GM23338 (cell line): Measurements from ENCODE around the gene MOB3B. TPM values are rescaled to one million over a fixed set of nuclear protein-coding genes. Genes with fewer than 3 reads are reported as not detected.

Experiments used
- ATAC-seq: fragments of 200-7000 bp; cut with Tn5 transposase; 3 replicates; pipeline ENCODE4 v1.9.1; 2020
- DNase-seq: peaks from one replicate; pipeline ENCODE4 v3.0.0-alpha.2; 2015; ENCODE audit warnings: low spot score
- H2AFZ ChIP-seq: fragments of 200-600 bp; sonication (generic); 2 replicates; pipeline ENCODE4 v1.8.0; 2016; ENCODE audit warnings: antibody characterized with exemption, mild to moderate bottlenecking, moderate library complexity
- H3F3A ChIP-seq: fragments of 200-600 bp; sonication (generic); replicated peaks from 2 replicates; pipeline ENCODE4 v1.8.0; 2017; ENCODE audit warnings: antibody characterized with exemption, mixed run types, low read depth
- H3K27ac ChIP-seq: fragments of 200-600 bp; sonication (generic); 2 replicates; pipeline ENCODE4 v1.6.1; 2016; ENCODE audit warnings: low read depth
- H3K27me3 ChIP-seq: fragments of 200-600 bp; sonication (generic); 2 replicates; pipeline ENCODE4 v1.8.0; 2016; ENCODE audit warnings: mild to moderate bottlenecking, mixed run types, moderate library complexity; ENCODE audit not compliant: insufficient read depth
- H3K36me3 ChIP-seq: fragments of 200-600 bp; sonication (generic); 2 replicates; pipeline ENCODE4 v1.8.0; 2016; ENCODE audit warnings: mild to moderate bottlenecking; ENCODE audit not compliant: insufficient read depth
- H3K4me1 ChIP-seq: fragments of 200-600 bp; sonication (generic); 2 replicates; pipeline ENCODE4 v1.8.0; 2016; ENCODE audit warnings: mild to moderate bottlenecking, moderate library complexity; ENCODE audit not compliant: insufficient read depth
- H3K4me2 ChIP-seq: fragments of 200-600 bp; sonication (generic); 2 replicates; pipeline ENCODE4 v1.7.1; 2017; ENCODE audit warnings: mixed run types
- H3K4me3 ChIP-seq: fragments of 200-600 bp; sonication (generic); 2 replicates; pipeline ENCODE4 v1.6.1; 2016; ENCODE audit warnings: mixed run types
- H3K79me2 ChIP-seq: fragments of 200-600 bp; sonication (generic); replicated peaks from 2 replicates; pipeline ENCODE4 v1.8.0; 2017; ENCODE audit warnings: mild to moderate bottlenecking; ENCODE audit not compliant: insufficient read depth
- H3K9me2 ChIP-seq: fragments of 200-600 bp; sonication (generic); 2 replicates; pipeline ENCODE4 v1.8.0; 2017; ENCODE audit not compliant: insufficient read depth
- H4K20me1 ChIP-seq: fragments of 200-600 bp; sonication (generic); replicated peaks from 2 replicates; pipeline ENCODE4 v1.8.0; 2017; ENCODE audit warnings: mild to moderate bottlenecking; ENCODE audit not compliant: insufficient read depth
- H3K27ac Mint-ChIP-seq: 2 replicates; pipeline ENCODE4 v1.8.0; 2020; ENCODE audit warnings: inconsistent platforms, mild to moderate bottlenecking, moderate library complexity, mixed read lengths
- H3K27me3 Mint-ChIP-seq: 3 replicates; pipeline ENCODE4 v1.8.0; 2022; ENCODE audit warnings: low read depth, mild to moderate bottlenecking, moderate library complexity, mixed read lengths, inconsistent platforms; ENCODE audit not compliant: insufficient read depth, poor library complexity
- H3K36me3 Mint-ChIP-seq: 3 replicates; pipeline ENCODE4 v1.8.0; 2021; ENCODE audit warnings: low read depth, mild to moderate bottlenecking, inconsistent platforms, moderate library complexity, mixed read lengths
- H3K4me1 Mint-ChIP-seq: 3 replicates; pipeline ENCODE4 v1.8.0; 2020; ENCODE audit warnings: mild to moderate bottlenecking, inconsistent platforms, mixed read lengths
- H3K4me3 Mint-ChIP-seq: 3 replicates; pipeline ENCODE4 v1.8.0; 2021; ENCODE audit warnings: moderate library complexity, mild to moderate bottlenecking, inconsistent platforms, mixed read lengths
- H3K9me3 Mint-ChIP-seq: 3 replicates; pipeline ENCODE4 v1.8.0; 2020; ENCODE audit warnings: moderate library complexity, mild to moderate bottlenecking, inconsistent platforms, mixed read lengths
- CREB1 ChIP-seq: fragments of 250-450 bp; sonication (Bioruptor Pico); IDR thresholded peaks from 2 replicates; pipeline ENCODE4 v1.5.0; 2020; ENCODE audit warnings: low read depth, mild to moderate bottlenecking, moderate library complexity
- EZH2 ChIP-seq: fragments of 200-600 bp; sonication (generic); IDR thresholded peaks from one replicate; pipeline ENCODE4 v1.8.0; 2017; ENCODE audit warnings: antibody characterized with exemption, mild to moderate bottlenecking, low read depth; ENCODE audit not compliant: unreplicated experiment
- EZH2phosphoT487 ChIP-seq: fragments of 200-600 bp; sonication (generic); IDR thresholded peaks from one replicate; pipeline ENCODE4 v1.8.1; 2018; ENCODE audit warnings: antibody characterized with exemption; ENCODE audit not compliant: unreplicated experiment
- NANOG ChIP-seq: IDR thresholded peaks from 2 replicates; pipeline ENCODE4 v1.6.1; 2016; ENCODE audit warnings: antibody characterized with exemption, borderline replicate concordance
- POLR2AphosphoS5 ChIP-seq: IDR thresholded peaks from 2 replicates; pipeline ENCODE4 v1.6.1; 2016; ENCODE audit warnings: antibody characterized with exemption, low read depth
- STAT1 ChIP-seq: IDR thresholded peaks from one replicate; pipeline ENCODE4 v1.6.1; 2016; ENCODE audit warnings: antibody characterized with exemption; ENCODE audit not compliant: unreplicated experiment
- polyA plus RNA-seq: library from polyadenylated mRNA; unstranded; fragments of >200 nt; fragmentation: Nextera tagmentation; extraction: Ambion mirVana; gene quantifications from 2 replicates; pipeline ENCODE4 v1.2.1, GENCODE V29; 2016
- total RNA-seq: library from RNA; depleted of rRNA; stranded (reverse); fragments of >200 nt; shearing (Covaris generic); gene quantifications from 2 replicates; pipeline ENCODE4 v1.2.3, GENCODE V29; 2014
- TF ChIP-seq, protein P1 (sequence below): IDR thresholded peaks from one replicate; pipeline ENCODE4 v1.6.1; 2018; ENCODE audit warnings: antibody characterized with exemption; ENCODE audit not compliant: unreplicated experiment
- TF ChIP-seq, protein P2 (sequence below), 2 experiments: fragments of 200-600 bp in 1 of 2; sonication (generic) in 1 of 2; conservative IDR thresholded peaks; 2 replicates each; pipeline versions ENCODE4 v1.5.1 to v1.6.1; 2016 to 2017; ENCODE audit warnings: antibody characterized with exemption in 2 of 2, low read depth in 2 of 2, mild to moderate bottlenecking in 2 of 2, moderate library complexity in 1 of 2
- TF ChIP-seq, protein P3 (sequence below): fragments of 250-450 bp; sonication (Bioruptor Pico); IDR thresholded peaks from 2 replicates; pipeline ENCODE4 v1.5.0; 2020; ENCODE audit warnings: mild to moderate bottlenecking, moderate library complexity
- TF ChIP-seq, protein P4 (sequence below): IDR thresholded peaks from 2 replicates; pipeline ENCODE4 v1.6.1; 2016; ENCODE audit warnings: antibody characterized with exemption

MOB3B gene
- total and polyA plus RNA-seq, 2 experiments from 2014 or later = 7.6 to 12.1 TPM

DNA sequence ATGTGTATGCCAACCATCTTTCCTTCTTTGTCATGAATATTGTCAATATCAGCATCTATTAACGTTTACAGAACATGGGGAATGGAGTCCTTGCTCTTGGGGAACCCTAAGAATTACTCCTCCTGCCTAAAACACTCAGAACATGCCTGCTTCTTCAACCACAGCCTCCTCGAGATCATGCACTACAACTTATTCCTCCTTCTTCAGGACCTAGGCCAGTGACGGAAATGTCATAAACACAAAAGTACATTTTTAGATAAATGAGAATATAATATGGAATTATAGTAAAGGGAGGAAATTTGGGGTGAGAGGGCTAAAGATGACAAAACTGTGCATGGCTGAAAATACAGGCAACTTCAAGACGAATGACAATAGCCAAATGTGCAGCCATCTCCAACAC lies 8.6 kb downstream of the MOB3B start (continued):
- no peak for TF ChIP-seq EZH2
- TF ChIP-seq, protein P1, sequence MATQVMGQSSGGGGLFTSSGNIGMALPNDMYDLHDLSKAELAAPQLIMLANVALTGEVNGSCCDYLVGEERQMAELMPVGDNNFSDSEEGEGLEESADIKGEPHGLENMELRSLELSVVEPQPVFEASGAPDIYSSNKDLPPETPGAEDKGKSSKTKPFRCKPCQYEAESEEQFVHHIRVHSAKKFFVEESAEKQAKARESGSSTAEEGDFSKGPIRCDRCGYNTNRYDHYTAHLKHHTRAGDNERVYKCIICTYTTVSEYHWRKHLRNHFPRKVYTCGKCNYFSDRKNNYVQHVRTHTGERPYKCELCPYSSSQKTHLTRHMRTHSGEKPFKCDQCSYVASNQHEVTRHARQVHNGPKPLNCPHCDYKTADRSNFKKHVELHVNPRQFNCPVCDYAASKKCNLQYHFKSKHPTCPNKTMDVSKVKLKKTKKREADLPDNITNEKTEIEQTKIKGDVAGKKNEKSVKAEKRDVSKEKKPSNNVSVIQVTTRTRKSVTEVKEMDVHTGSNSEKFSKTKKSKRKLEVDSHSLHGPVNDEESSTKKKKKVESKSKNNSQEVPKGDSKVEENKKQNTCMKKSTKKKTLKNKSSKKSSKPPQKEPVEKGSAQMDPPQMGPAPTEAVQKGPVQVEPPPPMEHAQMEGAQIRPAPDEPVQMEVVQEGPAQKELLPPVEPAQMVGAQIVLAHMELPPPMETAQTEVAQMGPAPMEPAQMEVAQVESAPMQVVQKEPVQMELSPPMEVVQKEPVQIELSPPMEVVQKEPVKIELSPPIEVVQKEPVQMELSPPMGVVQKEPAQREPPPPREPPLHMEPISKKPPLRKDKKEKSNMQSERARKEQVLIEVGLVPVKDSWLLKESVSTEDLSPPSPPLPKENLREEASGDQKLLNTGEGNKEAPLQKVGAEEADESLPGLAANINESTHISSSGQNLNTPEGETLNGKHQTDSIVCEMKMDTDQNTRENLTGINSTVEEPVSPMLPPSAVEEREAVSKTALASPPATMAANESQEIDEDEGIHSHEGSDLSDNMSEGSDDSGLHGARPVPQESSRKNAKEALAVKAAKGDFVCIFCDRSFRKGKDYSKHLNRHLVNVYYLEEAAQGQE = no peak
- TF ChIP-seq, protein P2, sequence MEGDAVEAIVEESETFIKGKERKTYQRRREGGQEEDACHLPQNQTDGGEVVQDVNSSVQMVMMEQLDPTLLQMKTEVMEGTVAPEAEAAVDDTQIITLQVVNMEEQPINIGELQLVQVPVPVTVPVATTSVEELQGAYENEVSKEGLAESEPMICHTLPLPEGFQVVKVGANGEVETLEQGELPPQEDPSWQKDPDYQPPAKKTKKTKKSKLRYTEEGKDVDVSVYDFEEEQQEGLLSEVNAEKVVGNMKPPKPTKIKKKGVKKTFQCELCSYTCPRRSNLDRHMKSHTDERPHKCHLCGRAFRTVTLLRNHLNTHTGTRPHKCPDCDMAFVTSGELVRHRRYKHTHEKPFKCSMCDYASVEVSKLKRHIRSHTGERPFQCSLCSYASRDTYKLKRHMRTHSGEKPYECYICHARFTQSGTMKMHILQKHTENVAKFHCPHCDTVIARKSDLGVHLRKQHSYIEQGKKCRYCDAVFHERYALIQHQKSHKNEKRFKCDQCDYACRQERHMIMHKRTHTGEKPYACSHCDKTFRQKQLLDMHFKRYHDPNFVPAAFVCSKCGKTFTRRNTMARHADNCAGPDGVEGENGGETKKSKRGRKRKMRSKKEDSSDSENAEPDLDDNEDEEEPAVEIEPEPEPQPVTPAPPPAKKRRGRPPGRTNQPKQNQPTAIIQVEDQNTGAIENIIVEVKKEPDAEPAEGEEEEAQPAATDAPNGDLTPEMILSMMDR (conservative IDR thresholded peaks at IDR 0.05; ENCODE audit: low read depth in 2 of 2) = no peak
- no peak for TF ChIP-seq CREB1 (CRISPR knock-in tag)
- TF ChIP-seq STAT1 = no peak

DNA sequence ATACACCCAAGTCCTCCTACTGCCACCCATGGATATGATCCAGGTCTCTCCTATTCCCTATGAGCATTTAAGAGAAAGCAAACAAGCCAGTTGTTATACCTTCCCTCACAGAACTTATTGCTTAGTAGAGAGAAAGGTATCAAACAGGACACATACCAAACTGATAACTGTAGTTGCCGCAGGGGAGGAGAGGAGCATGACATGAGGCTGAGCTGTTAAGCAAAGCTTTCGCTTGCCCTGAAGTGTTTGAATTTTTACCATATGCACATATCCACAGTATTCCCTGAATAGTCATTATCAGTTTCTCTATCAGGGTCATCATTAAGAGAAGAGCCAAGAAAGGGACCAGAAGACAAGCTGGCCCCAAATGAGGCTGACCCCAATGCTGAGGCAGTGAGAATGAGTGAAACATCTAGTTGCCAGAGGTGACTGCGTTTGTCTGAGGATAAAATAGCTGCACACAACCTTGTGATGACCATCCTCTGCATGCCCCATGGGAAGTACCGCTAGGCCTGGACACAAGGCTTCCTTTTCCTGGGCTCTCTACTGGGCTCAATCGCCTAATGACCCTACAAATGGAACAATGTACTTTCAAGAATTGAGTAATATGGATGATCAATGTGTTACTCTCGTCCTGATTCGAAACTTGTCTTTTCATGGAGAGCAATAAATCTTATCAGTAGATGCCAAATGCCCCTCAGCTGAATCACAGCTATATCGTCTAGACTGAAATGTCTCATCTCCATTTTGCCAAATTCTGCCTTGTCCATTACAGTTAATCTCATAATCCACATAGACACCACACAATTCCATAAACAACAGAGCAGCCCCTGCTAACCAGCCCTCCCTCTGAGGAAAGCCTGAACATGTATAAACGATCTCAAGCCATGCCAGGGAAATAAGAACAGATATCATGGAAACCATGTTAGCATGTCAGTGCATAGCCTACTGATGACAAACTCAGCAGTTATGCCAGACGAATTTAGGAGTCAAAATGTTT lies 9.8 kb downstream of the MOB3B start:
- Histone ChIP-seq H3K4me3 (no peak overlapping the region), H3K4me2 (no peak overlapping the region), H3K27me3 (no peaks in the 10 kb centered on the region), H4K20me1 (0 out of 2 replicates have a peak, but pooled peaks cover 3% of the 10 kb centered on the region), H2AFZ (no peak overlapping the region), H3K27ac (no peak overlapping the region), H3K36me3 (no peaks in the 10 kb centered on the region), H3F3A (no peaks in the 10 kb centered on the region), H3K9me2 (peaks cover 11% of the 10 kb centered on the region), H3K79me2 (peaks cover 50% of the 10 kb centered on the region), H3K4me1 (peaks cover 16% of the 10 kb centered on the region)
- peaks cover 5% of the 10 kb centered on the region; the same call in 2 of the 3 replicates for H3K36me3 Mint-ChIP-seq
- H3K4me1 Mint-ChIP-seq = peaks cover 45% of the 10 kb centered on the region
- no peaks in the 10 kb centered on the region for H3K9me3 Mint-ChIP-seq
- H3K27me3 Mint-ChIP-seq = no peaks in the 10 kb centered on the region
- no peak for DNase-seq
- no peak for ATAC-seq
- H3K27ac Mint-ChIP-seq = no peak overlapping the region
- no peak overlapping the region for H3K4me3 Mint-ChIP-seq
- TF ChIP-seq POLR2AphosphoS5 (no peak), EZH2phosphoT487 (no peak), NANOG (no peak)
- TF ChIP-seq, protein P3, sequence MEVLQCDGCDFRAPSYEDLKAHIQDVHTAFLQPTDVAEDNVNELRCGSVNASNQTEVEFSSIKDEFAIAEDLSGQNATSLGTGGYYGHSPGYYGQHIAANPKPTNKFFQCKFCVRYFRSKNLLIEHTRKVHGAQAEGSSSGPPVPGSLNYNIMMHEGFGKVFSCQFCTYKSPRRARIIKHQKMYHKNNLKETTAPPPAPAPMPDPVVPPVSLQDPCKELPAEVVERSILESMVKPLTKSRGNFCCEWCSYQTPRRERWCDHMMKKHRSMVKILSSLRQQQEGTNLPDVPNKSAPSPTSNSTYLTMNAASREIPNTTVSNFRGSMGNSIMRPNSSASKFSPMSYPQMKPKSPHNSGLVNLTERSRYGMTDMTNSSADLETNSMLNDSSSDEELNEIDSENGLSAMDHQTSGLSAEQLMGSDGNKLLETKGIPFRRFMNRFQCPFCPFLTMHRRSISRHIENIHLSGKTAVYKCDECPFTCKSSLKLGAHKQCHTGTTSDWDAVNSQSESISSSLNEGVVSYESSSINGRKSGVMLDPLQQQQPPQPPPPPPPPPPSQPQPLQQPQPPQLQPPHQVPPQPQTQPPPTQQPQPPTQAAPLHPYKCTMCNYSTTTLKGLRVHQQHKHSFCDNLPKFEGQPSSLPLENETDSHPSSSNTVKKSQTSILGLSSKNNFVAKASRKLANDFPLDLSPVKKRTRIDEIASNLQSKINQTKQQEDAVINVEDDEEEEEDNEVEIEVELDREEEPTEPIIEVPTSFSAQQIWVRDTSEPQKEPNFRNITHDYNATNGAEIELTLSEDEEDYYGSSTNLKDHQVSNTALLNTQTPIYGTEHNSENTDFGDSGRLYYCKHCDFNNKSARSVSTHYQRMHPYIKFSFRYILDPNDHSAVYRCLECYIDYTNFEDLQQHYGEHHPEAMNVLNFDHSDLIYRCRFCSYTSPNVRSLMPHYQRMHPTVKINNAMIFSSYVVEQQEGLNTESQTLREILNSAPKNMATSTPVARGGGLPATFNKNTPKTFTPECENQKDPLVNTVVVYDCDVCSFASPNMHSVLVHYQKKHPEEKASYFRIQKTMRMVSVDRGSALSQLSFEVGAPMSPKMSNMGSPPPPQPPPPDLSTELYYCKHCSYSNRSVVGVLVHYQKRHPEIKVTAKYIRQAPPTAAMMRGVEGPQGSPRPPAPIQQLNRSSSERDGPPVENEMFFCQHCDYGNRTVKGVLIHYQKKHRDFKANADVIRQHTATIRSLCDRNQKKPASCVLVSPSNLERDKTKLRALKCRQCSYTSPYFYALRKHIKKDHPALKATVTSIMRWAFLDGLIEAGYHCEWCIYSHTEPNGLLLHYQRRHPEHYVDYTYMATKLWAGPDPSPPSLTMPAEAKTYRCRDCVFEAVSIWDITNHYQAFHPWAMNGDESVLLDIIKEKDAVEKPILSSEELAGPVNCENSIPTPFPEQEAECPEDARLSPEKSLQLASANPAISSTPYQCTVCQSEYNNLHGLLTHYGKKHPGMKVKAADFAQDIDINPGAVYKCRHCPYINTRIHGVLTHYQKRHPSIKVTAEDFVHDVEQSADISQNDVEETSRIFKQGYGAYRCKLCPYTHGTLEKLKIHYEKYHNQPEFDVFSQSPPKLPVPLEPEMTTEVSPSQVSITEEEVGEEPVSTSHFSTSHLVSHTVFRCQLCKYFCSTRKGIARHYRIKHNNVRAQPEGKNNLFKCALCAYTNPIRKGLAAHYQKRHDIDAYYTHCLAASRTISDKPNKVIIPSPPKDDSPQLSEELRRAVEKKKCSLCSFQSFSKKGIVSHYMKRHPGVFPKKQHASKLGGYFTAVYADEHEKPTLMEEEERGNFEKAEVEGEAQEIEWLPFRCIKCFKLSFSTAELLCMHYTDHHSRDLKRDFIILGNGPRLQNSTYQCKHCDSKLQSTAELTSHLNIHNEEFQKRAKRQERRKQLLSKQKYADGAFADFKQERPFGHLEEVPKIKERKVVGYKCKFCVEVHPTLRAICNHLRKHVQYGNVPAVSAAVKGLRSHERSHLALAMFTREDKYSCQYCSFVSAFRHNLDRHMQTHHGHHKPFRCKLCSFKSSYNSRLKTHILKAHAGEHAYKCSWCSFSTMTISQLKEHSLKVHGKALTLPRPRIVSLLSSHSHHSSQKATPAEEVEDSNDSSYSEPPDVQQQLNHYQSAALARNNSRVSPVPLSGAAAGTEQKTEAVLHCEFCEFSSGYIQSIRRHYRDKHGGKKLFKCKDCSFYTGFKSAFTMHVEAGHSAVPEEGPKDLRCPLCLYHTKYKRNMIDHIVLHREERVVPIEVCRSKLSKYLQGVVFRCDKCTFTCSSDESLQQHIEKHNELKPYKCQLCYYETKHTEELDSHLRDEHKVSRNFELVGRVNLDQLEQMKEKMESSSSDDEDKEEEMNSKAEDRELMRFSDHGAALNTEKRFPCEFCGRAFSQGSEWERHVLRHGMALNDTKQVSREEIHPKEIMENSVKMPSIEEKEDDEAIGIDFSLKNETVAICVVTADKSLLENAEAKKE (CRISPR knock-in tag) = no peak
- TF ChIP-seq, protein P4, sequence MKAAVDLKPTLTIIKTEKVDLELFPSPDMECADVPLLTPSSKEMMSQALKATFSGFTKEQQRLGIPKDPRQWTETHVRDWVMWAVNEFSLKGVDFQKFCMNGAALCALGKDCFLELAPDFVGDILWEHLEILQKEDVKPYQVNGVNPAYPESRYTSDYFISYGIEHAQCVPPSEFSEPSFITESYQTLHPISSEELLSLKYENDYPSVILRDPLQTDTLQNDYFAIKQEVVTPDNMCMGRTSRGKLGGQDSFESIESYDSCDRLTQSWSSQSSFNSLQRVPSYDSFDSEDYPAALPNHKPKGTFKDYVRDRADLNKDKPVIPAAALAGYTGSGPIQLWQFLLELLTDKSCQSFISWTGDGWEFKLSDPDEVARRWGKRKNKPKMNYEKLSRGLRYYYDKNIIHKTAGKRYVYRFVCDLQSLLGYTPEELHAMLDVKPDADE = no peak
